OCI-LY3 (cell line): ENCODE measurements around the gene TFPT.
A peak's percentile ranks its signal among the peaks of the same experiment; 100 is the strongest.

Source experiments
- H2AFZ ChIP-seq: fragments of 200-600, 300-600 bp; shearing (Covaris generic); 2 replicates; pipeline ENCODE4 v1.6.0; 2014; ENCODE audit warnings: antibody characterized with exemption, low read depth, low read length
- H3K27ac ChIP-seq: fragments of 200-600, 300-600 bp; sonication (generic); 2 replicates; pipeline ENCODE4 v1.5.1; 2014; ENCODE audit warnings: mild to moderate bottlenecking, low read length, moderate library complexity, mixed read lengths
- H3K27me3 ChIP-seq: fragments of 200-600, 300-600 bp; sonication (generic); 2 replicates; pipeline ENCODE4 v1.6.1; 2014; ENCODE audit warnings: low read depth, low read length, mixed read lengths
- H3K36me3 ChIP-seq: fragments of 200-600, 300-600 bp; sonication (generic); replicated peaks from 2 replicates; pipeline ENCODE3; 2014; ENCODE audit warnings: low read depth, low read length, mixed read lengths
- H3K4me1 ChIP-seq: fragments of 300-600, 200-600 bp; sonication (generic); 2 replicates; pipeline ENCODE4 v1.6.1; 2014; ENCODE audit warnings: low read length, mixed read lengths
- H3K4me2 ChIP-seq: fragments of 200-600, 300-600 bp; sonication (generic); 2 replicates; pipeline ENCODE4 v1.6.1; 2014; ENCODE audit warnings: low read length, mixed read lengths
- H3K4me3 ChIP-seq: fragments of 300-600, 200-600 bp; sonication (generic); 2 replicates; pipeline ENCODE4 v1.5.1; 2014; ENCODE audit warnings: antibody characterized with exemption, mild to moderate bottlenecking, low read length, moderate library complexity
- H3K79me2 ChIP-seq: fragments of 300-600, 200-600 bp; shearing (Covaris generic); 2 replicates; pipeline ENCODE4 v1.6.1; 2014; ENCODE audit warnings: mild to moderate bottlenecking, low read length, mixed read lengths
- H3K9ac ChIP-seq: fragments of 300-600, 200-600 bp; shearing (Covaris generic); 2 replicates; pipeline ENCODE4 v1.6.0; 2014; ENCODE audit warnings: mild to moderate bottlenecking, low read length, moderate library complexity
- H3K9me3 ChIP-seq: fragments of 200-600, 300-600 bp; shearing (Covaris generic); 2 replicates; pipeline ENCODE4 v1.6.1; 2014; ENCODE audit warnings: low read length, mixed read lengths; ENCODE audit not compliant: insufficient read depth
- H4K20me1 ChIP-seq: fragments of 200-600, 300-600 bp; sonication (generic); 2 replicates; pipeline ENCODE4 v1.6.1; 2016; ENCODE audit warnings: low read length, mixed read lengths; ENCODE audit not compliant: insufficient read depth
- EZH2phosphoT487 ChIP-seq: fragments of 200-600 bp; shearing (Covaris generic); IDR thresholded peaks from 2 replicates; pipeline ENCODE4 v1.6.1; 2018; ENCODE audit warnings: antibody characterized with exemption, mixed run types, low read depth
- TF ChIP-seq, protein P1 (sequence below): fragments of 200-600, 300-600 bp; sonication (generic); IDR thresholded peaks from 2 replicates; pipeline ENCODE4 v1.5.1; 2014; ENCODE audit warnings: antibody characterized with exemption, low read length, low read depth

Gene TFPT

DNA sequence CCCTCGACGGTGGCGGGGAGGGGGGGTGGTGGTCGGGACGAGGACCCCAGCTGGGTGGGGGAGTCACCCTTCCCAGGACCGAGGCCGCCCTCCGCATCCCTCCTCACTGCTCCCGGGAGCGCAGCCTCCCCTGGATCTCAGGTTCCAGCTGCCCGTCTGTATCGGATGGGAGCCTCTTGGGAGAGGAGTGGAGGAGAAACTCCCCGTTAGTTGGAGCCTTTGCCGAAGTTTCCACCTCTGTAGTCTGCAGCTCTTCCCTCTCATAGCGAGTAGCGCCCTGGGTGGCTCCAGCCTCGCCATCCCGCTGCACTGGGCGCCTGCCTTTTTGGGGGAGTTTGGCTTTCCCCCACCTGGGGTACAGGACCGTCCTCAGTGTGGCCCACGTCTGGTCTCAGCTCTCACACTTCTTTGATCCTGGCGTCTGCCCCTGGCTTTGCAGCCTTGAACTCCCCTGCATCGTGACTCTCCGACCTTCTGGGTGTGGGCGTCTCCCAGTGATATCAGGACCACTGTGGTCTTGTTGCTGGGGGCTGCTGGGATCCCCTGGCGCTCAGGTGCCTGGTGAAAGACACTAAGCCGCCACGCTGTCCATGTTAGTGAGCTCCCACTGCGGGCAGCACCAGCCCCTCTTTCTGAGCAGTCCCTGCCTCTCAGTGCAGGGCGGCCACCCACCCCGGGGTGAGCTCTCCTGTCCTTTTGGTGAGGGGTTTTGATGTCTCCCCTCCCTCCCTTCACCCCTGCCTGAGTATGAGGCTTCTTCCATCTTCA, 23.2 kb upstream of the TFPT start:
- Histone ChIP-seq H3K4me3 (peak overlapping the region; percentile 94), H3K9me3 (no peaks in the 10 kb centered on the region), H3K27ac (peak overlapping the region; percentile 68; the same call in 1 of the 2 replicates), H3K79me2 (peaks cover 54% of the 10 kb centered on the region), H3K4me1 (peaks cover 21% of the 10 kb centered on the region), H3K27me3 (no peaks in the 10 kb centered on the region), H4K20me1 (peaks cover 42% of the 10 kb centered on the region), H3K36me3 (peaks cover 35% of the 10 kb centered on the region), H3K9ac (peak overlapping the region; percentile 97), H2AFZ (no peak overlapping the region), H3K4me2 (peak overlapping the region; percentile 80)
- no peak for TF ChIP-seq EZH2phosphoT487
- TF ChIP-seq, protein P1, sequence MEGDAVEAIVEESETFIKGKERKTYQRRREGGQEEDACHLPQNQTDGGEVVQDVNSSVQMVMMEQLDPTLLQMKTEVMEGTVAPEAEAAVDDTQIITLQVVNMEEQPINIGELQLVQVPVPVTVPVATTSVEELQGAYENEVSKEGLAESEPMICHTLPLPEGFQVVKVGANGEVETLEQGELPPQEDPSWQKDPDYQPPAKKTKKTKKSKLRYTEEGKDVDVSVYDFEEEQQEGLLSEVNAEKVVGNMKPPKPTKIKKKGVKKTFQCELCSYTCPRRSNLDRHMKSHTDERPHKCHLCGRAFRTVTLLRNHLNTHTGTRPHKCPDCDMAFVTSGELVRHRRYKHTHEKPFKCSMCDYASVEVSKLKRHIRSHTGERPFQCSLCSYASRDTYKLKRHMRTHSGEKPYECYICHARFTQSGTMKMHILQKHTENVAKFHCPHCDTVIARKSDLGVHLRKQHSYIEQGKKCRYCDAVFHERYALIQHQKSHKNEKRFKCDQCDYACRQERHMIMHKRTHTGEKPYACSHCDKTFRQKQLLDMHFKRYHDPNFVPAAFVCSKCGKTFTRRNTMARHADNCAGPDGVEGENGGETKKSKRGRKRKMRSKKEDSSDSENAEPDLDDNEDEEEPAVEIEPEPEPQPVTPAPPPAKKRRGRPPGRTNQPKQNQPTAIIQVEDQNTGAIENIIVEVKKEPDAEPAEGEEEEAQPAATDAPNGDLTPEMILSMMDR, result no peak

DNA sequence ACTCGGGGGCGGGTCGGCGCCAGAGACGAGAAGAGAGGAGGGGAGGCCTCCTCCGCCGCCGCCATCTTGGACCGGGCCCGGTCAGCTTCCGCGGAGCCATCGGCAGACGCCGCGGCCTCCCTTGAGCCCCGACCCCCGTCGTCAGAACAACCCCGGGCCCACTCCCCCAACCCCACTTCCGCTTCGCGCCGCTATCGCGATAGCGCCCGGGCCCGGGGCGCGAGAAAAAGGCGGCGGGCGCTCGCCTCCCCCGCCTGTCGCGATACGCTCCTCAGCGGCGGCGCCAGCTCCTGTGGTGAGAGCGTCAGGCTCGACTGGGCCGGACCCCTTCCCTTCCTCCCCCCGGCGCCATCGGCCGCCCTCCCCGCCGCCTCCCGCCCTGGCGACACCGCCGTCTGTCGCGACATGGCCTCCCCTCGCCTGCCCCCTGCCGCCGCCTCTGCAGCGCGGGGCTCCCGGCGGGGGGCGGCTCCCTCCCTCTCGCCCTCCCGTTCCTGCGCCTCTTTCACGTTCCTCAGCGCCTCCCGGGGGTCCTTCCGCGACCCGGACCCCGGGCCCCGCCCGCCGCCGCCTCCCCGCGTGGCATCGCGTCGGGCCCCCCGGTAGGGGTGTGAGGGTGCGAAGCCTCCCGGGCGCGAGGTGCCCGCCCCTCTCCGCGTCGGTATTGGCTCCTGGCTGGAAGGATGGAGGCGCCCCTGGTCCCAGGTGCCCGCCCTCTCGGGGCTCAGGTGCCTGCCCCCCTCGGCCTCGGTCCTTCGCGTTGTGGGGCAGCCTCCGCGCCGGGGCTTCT, 22.4 kb upstream of the TFPT start, which contains the start of gene CNOT3:
CNOT3 (plus strand) TSS at position 64 of the 790 bp plus-strand sequence. CDS start 5,217 bp downstream, outside the sequence.
- Histone ChIP-seq H3K27ac (peak within 1 kb of the TSS; percentile 68), H3K27me3 (no peaks in the 10 kb centered on the region), H3K9me3 (no peaks in the 10 kb centered on the region), H3K4me1 (peaks cover 21% of the 10 kb centered on the region), H3K4me2 (peak within 1 kb of the TSS; percentile 87), H3K4me3 (peak within 1 kb of the TSS; percentile 94), H2AFZ (peak within 1 kb of the TSS; percentile 80), H4K20me1 (peaks cover 42% of the 10 kb centered on the region), H3K9ac (peak within 1 kb of the TSS; percentile 97), H3K79me2 (peaks cover 53% of the 10 kb centered on the region), H3K36me3 (peaks cover 27% of the 10 kb centered on the region)
- TF ChIP-seq EZH2phosphoT487, result no peak
- TF ChIP-seq, protein P1, result no peak

DNA sequence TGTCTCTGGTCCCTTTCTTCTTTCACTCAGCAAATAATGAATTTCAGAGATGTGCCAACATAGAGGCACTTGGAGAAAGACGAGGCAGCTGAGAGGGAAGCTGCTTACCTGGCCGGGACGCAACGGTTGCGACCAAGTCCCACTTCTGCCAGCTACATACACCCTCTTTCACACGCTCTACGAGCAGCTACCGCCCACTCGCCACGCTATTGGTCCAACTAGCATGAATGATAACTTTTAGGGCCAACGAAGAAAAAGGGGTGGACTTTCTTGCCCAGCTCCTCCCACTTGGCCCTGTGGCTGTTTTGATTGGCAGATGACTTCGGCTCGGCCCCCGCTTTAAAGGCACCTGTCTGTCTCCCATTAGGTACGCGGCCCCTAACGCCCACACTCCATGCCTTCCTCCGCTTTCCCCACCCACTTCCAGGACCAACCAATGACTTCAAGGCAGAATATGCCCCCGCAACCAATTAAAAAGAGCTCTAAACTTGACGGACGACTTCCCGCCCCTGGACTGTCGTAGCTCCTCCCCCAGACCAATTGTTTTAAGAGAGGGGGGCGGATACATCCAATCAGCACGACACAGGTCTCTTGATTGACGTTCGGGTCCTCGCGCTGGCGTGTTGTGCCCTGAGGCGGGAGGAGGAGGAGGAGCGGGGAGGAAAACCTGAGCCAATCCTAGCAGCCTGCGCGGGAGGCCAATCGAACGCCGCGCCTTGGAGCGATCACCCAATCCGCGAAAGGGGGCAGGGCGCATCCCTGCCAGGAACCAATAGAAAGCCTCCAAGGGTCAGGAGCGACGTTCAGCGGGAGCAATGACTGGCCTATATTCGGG, 21.6 kb upstream of the TFPT start:
- H3K27ac ChIP-seq, result no peak overlapping the region
- H3K9me3 ChIP-seq, result no peaks in the 10 kb centered on the region
- peaks cover 21% of the 10 kb centered on the region for H3K36me3 ChIP-seq
- TF ChIP-seq, protein P1, result no peak
- H3K4me1 ChIP-seq, result peaks cover 21% of the 10 kb centered on the region
- peak overlapping the region; percentile 66 for H3K9ac ChIP-seq
- H3K4me3 ChIP-seq, result peak overlapping the region; percentile 94
- peak overlapping the region; percentile 87 for H3K4me2 ChIP-seq
- H2AFZ ChIP-seq, result peak overlapping the region; percentile 80
- H4K20me1 ChIP-seq, result peaks cover 37% of the 10 kb centered on the region
- H3K79me2 ChIP-seq, result peaks cover 45% of the 10 kb centered on the region
- no peaks in the 10 kb centered on the region for H3K27me3 ChIP-seq
